Smooth muscle cell of the coronary artery (primary cell): ENCODE results near the gene CENPX. TPM values are rescaled to one million over a fixed set of nuclear protein-coding genes. Genes with fewer than 3 reads are reported as not detected.

ENCODE experiments used
- total RNA-seq: library from RNA; depleted of rRNA; stranded (reverse); fragments of >200 nt; gene quantifications from 2 replicates; pipeline ENCODE4 v1.2.3, GENCODE V29; 2014; ENCODE audit warnings: low replicate concordance

Gene CENPX
- 15.1 and 40.5 TPM in 2 replicates for total RNA-seq

DNA sequence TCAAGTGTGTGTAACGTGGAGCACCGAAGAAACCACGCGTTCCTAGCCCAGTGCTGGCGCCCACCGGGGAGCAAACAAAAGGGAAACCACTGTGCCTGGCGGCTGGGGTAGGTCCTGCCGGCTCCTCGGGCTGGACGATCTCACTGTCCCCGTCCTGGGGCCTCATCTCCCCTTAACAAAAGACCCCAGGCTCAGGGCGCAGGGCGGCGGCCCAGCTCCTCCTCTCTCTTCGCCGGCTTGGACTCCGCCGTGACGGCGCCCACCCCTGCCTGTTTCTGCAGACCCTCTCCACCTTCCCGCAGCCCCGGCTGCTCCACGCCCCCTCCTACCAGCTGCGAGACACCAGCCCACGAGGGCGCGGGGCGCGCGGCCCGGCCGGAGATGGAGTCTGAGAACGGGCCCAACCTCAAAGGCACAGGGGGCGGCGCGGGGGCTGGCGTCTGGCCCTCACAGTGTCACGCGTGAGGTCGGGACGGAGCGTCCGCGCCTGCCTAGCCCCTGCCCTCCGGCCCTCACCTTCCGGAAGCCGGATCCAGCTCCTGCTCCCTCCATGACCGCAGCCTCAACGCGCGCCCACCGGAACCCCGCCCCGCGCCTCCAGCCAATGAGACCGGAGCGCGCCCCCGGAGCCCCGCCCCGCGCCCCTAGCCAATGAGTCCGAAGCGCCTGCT lies at the start of gene CENPX:
CENPX (minus strand) TSS at position 569 of the 671 bp plus-strand sequence; CDS start at position 552, 17 bp downstream.

DNA sequence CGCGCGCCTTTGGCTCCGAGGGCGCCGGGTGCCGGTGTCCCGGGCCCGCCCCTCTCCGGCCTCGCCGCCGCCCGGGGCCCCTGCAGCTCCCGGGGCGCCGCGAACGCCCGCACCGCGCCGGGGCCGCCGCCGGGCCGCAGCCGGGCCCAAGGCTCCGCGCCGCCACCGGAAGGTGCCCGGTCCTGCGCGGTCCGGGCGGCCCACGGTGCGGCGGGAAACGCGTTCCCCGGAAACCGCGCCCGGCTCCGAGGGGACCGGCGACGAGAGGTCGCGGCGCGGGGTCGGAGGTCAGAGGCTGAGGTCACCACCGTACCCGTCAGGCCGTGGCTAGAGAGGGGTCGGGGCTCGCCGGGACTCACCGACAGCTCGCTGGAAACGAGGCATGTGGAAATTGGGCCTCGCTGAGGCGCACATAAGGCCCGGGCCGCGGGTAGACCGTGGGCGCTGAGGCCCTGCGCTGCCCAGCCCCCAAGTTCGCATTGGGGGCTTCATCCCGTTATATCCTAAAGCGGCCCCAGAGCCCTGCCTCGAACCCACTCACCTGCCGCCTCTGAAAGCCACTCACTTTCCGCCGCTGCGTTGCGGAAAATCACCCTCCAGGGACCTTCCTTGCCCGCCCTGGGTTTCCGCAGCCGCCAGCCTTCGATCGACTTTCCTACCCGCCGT lies 43.1 kb upstream of the CENPX start, which contains the start of gene DUS1L:
DUS1L (minus strand) TSS at position 167 of the 666 bp plus-strand sequence. CDS start 745 bp downstream, outside the sequence.

DNA sequence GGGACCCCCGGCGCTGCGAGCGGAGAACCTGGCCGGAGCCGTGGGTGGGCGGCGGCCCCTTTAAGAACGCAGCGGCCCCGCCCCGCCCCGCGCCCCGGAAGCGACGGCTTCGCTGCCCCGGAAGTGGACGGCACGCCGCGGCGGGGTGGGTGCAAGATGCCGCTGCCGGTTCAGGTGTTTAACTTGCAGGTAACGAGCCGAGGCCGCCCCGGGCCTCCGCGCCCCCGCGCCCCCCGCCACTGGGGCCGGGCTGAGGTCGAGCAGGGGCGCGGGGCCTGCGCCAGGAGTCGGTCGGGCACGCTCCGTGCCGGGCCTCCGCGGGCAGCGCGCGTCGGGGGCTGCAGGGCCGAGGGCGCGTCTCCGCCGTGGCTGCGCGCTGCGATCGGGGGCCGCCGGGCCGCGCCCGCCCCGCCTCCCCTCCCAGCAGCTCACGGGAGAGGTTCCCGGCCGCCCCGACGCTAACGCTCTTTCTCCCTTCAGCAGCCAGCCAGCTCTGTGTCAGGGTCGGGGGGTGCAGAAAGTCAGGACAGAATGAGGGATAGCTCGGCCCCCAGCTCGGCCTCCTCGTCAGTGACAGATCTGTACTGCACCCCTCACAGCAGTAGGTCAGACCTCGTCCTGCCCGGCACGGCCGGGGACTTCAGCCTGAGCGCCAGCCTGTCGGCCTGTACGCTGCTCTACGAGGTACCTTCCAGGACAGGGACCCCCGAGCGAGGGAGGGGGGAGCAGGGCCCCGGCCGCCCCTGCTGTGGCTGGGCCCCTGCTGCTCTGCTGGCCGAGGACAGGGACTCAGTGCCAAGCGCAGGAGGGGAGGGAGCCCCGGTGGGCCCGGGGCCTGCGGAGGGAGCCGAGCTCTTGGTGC lies 29.3 kb upstream of the CENPX start, which contains the start of the genes GPS1 and RFNG:
GPS1 (plus strand) TSS at position 123 of the 862 bp plus-strand sequence; CDS start at position 157, 34 bp downstream.
RFNG (minus strand) TSS at position 36 of the 862 bp plus-strand sequence. CDS start 45 bp downstream, outside the sequence.

DNA sequence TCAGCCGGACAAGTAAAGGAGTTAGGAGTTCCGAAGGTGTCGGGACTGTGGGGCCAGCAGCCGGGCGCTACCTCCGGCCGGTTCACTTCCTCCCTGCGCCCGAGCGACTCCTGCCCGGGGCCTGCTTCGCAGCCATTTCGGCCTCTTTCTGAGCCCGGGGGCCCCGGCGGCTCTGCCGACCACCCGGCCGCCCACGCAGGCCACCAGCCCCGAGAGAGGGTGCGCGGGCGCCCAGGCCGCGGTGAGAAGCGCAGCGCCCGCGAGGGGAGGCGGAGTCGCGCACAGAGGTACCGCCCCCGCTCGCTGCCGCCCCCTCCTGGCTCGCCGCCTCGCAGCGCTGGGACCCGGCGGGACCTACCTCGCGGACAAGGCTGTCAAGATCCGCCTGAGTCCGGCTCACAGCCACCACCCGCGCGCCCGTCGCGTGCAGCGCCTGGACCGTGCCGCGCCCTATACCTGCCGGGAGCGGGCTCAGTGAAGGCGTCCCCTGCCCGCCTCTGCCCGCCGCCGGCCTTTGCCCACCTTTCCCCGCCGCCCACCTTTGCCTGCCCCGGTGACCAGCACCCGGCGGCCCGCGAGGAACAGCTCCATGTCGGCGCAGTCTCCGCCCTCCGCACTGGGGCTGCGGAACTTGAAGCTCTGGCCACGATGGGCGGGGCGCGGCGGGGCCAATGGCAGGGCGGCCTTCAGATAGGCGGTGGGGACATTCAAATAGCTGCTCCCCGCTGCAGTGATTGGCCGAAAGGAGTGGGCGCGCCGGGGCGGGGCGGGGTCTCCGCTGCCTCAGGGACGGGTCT lies 14.6 kb upstream of the CENPX start, which contains the start of gene DCXR:
DCXR (minus strand) TSS at position 606 of the 797 bp plus-strand sequence; CDS start at position 591, 15 bp downstream.

DNA sequence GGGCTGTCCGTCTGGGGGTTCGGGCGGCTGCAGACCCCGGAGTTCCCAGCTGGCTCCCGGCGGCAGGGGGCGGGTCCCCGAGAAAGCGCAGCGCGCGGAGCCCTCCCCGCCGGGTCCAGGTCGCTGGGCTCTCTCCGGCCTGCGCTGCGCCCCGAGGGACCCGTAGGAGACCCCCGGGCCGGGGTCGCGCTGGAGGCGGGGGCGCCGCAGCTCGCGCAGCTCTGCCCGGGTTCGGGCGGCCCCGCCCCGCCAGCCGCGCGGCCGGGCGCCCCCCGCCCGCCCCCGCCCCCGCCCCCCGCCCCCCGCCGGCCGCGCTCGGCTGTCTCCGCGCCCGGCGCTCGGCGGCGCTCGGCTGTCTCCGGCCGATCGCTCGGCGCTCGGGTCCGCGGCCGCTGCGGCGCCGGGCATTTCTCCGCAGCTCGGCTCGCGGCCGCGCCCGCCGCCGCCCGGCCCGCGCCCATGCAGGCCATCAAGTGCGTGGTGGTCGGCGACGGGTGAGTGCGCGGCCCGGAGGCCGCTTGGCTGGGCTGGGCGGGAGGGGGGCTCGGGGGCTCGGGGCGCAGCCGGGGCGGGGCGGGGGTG lies 8.7 kb upstream of the CENPX start, which contains the start of gene RAC3:
RAC3 (plus strand) TSS at position 376 of the 582 bp plus-strand sequence; CDS start at position 460, 84 bp downstream.

DNA sequence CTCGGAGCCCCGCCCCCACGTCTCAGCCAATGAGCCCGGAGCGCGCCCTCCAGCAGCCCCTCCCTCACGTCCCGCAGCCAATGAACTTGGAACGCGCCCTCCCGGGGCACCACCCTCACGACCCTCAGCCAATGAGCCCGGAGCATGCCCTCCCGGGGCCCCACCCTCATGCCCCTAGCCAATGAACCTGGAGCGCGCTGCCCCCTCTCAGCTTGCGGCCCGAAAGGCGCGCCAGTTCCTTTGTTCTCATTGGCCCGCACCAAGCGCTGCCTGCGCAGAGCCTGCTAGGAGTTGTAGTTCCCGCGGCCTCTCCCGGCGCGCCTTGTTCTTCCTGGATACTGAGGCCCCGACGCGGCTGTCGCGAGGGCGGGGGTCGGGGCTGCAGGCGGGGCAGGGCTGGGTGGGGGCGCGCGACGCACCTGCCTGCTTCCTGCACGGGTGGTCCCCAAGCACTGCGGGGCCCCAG lies 336 bp upstream of the CENPX start, which contains the start of gene LRRC45:
LRRC45 (plus strand) TSS at position 325 of the 466 bp plus-strand sequence. CDS start 339 bp downstream, outside the sequence.

DNA sequence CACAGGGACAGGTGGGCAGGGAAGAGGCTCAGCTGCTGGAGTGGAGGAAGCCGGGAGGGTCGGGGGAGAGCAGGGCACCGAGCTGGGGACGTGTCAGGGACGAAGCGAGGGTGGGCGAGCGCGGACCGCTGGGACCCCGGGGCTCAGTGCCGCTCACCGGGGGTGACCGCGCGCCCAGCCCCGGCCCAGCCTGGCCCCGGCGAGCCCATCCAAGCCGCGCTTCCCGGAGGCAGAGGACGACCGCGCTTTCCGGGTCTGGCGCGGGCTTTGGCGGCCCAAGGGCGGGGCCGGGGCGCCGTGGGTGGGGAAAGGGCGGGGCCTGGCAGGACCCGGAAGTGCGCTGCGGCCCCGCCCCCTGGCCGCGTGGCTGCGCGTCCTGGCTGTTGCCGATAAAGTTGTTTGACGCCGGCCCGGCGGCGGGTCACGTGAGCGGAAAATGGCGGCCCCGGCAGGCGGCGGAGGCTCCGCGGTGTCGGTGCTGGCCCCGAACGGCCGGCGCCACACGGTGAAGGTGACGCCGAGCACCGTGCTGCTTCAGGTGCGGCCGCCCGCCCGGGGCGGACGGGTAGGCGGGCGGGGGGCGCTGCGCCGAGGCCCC lies 45.4 kb downstream of the CENPX start, which contains the start of gene ASPSCR1:
ASPSCR1 (plus strand) TSS at position 419 of the 598 bp plus-strand sequence; CDS start at position 437, 18 bp downstream.

Other genes starting within 250 kb of the CENPX start
- not detected in 2 replicates for gene GCGR, start 218.7 kb downstream of the CENPX start, total RNA-seq
- gene MCRIP1, start 189.6 kb downstream of the CENPX start, total RNA-seq = 85.4 and 140 TPM in 2 replicates
- gene PPP1R27, start 187.8 kb downstream of the CENPX start, total RNA-seq = 0.15 TPM in 1 of 2 replicates, not detected in the other
- 997 and 1,224 TPM in 2 replicates for gene P4HB, start 162.3 kb downstream of the CENPX start, total RNA-seq
- 31.6 and 123 TPM in 2 replicates for gene ARHGDIA, start 151.5 kb downstream of the CENPX start, total RNA-seq
- gene ALYREF, start 131.3 kb downstream of the CENPX start, total RNA-seq = 86.2 and 152 TPM in 2 replicates
- gene ANAPC11, start 131.2 kb downstream of the CENPX start, total RNA-seq = 269 and 333 TPM in 2 replicates
- gene NPB, start 120.6 kb downstream of the CENPX start, total RNA-seq = 0.23 and 0.38 TPM in 2 replicates
- 42.8 and 43.9 TPM in 2 replicates for gene PCYT2, start 111.5 kb downstream of the CENPX start, total RNA-seq
- gene SIRT7, start 104.7 kb downstream of the CENPX start, total RNA-seq = 12.5 and 13.0 TPM in 2 replicates
- 13.7 and 15.0 TPM in 2 replicates for gene MAFG, start 95.1 kb downstream of the CENPX start, total RNA-seq
- 71.8 and 225 TPM in 2 replicates for gene PYCR1, start 85.6 kb downstream of the CENPX start, total RNA-seq
- not detected in 2 replicates for gene MYADML2, start 75.6 kb downstream of the CENPX start, total RNA-seq
- 0.08 TPM in 1 of 2 replicates, not detected in the other for gene NOTUM, start 61.7 kb downstream of the CENPX start, total RNA-seq
- gene ASPSCR1, start 45.2 kb downstream of the CENPX start, total RNA-seq = 18.5 and 30.4 TPM in 2 replicates
- 11.9 and 16.7 TPM in 2 replicates for gene LRRC45, start 427 bp upstream of the CENPX start, total RNA-seq
- gene RAC3, start 8.8 kb upstream of the CENPX start, total RNA-seq = 6.3 and 18.5 TPM in 2 replicates
- 32.1 and 45.0 TPM in 2 replicates for gene DCXR, start 14.8 kb upstream of the CENPX start, total RNA-seq
- gene RFNG, start 28.9 kb upstream of the CENPX start, total RNA-seq = 25.6 and 33.3 TPM in 2 replicates
- gene GPS1, start 29.0 kb upstream of the CENPX start, total RNA-seq = 78.2 and 111 TPM in 2 replicates
- 44.9 and 48.1 TPM in 2 replicates for gene DUS1L, start 42.9 kb upstream of the CENPX start, total RNA-seq
- 38.4 and 89.0 TPM in 2 replicates for gene FASN, start 75.4 kb upstream of the CENPX start, total RNA-seq
- gene CCDC57, start 190.0 kb upstream of the CENPX start, total RNA-seq = 10.5 and 14.0 TPM in 2 replicates
- 117 and 167 TPM in 2 replicates for gene SLC16A3, start 206.2 kb upstream of the CENPX start, total RNA-seq